Raji (cell line): ENCODE measurements around the gene RFX7.

Experiments used
- POLR2A ChIP-seq: IDR thresholded peaks from 2 replicates; pipeline ENCODE4 v1.6.1; 2011; ENCODE audit warnings: low read depth, low read length, control low read depth; ENCODE audit not compliant: insufficient read depth

Gene RFX7

DNA sequence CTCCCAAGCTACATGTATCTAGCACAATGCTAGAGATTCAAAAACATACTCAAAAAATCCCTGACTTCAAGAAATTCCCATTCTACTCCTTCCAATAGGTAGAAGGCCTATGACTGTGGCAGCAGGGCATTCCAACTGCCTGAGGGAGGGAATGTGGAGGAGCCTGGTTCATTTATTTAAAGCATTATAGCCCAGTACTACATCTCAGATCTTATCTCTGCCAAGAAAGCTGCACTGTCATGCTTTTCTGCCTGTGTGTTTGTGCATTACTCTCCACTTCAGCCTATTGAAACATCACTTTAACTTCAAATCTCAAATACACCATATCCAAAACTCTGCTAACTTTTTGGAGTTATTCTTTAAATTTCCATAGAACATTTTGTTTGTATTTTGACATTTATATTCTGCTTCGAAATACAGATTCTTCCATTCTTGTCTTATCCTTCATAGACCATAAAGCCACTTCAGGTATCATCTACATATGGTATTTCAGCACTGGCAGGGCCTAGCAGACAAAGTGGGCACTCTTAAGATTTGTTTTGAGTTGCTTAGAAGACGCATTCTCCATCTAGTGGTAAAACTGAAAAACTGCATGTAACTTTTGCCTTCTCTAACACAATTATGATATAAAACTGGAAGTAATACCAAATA is 191.2 kb downstream of the RFX7 start:
- TF ChIP-seq POLR2A: no peak

DNA sequence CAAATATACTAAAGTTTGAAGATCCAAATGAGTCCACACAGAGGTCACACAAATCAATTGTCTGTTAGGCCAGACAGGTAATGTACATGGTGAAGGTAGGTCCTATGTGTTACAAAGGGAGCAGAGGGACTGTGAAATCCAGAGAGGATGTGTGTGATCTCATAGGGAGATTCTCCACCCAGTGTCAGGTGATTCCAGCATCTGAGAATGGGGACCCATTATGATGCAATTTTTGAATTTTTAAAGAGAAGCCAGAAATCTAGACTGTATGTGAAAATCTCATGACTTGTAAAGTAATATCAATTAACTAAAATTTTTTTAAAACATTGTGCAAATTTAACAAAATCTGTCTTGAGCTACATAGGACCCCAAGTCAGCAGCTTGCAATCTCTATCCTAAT is 192.0 kb downstream of the RFX7 start:
- TF ChIP-seq POLR2A: no peak

- no peak for TF ChIP-seq POLR2A
Observed at GRCh38 chr15:56049577-56049976, 194.1 kb downstream of the RFX7 start.

DNA sequence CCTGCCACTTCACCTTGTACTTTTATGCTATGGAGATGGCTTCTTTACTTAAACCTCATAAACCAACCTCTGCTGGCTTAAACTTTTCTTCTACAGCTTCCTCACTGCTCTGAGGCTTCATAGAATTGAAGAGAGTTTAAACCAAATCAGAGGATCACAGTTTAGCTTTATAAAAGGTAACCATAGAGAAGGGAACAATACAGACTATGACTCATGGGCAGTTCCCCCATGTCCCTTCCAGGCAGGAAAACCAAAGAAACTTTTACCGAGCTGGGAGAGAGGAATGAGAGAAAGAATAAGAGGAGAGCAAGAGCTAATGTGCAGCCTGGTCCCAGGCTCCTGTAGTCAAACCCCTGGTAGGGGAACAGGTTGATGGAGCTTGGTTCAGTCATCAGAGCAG is 196.3 kb downstream of the RFX7 start:
- TF ChIP-seq POLR2A: no peak

DNA sequence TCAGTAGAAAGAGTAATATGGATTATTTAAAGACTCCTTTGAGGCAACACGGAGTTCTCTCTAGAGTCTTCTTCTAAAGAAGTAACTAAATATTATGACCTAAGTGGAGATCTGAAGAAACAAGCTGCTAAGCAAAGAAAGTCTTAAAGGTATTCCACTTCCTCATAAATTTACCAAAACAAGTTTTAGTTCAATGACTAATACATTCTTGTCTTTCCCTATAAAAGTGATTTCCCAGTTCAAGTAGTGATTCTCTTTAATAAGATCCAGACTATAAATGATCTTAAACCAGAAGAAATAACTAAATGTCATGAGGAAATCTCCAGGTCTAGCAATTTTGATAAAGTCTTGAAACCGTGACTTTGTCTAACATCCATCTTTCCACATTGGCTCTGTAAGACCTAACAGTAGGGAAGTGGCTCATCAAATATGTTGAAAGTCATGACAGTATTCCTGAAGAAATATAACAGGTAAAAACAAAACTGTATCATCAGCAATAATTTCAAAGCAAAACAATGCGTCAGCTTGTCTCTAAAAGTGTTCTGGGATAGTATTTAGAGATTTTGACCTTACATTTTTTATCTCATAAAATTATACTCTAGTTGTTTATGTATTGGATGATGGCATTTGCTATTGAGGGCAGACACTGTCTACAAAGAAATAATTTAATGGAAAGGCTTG is 198.5 kb downstream of the RFX7 start:
- TF ChIP-seq POLR2A: no peak

GRCh38 chr15:56042982-56043980 is 200.4 kb downstream of the RFX7 start:
- no peak for TF ChIP-seq POLR2A

DNA sequence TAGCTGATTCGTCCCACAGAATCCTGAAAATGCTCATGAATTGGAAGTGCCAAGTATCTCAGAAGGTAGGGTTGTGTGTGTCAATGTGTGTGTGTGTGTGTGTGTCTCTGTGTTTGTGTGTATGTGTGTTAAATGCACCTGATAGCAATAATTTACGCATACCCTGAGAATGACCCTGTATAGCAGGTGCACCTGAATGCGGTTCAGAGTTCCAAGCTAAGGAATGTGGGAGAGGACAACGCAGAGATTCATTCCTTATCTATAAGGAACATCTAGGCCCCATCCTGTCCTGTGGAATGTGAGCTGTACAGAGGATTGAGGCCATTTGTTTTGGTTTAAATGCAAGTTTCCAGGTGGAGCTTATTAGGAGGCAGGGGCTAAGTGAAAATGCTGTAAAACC is 201.2 kb downstream of the RFX7 start:
- TF ChIP-seq POLR2A: no peak

GRCh38 chr15:56042031-56042430 is 201.6 kb downstream of the RFX7 start:
- TF ChIP-seq POLR2A: no peak

DNA sequence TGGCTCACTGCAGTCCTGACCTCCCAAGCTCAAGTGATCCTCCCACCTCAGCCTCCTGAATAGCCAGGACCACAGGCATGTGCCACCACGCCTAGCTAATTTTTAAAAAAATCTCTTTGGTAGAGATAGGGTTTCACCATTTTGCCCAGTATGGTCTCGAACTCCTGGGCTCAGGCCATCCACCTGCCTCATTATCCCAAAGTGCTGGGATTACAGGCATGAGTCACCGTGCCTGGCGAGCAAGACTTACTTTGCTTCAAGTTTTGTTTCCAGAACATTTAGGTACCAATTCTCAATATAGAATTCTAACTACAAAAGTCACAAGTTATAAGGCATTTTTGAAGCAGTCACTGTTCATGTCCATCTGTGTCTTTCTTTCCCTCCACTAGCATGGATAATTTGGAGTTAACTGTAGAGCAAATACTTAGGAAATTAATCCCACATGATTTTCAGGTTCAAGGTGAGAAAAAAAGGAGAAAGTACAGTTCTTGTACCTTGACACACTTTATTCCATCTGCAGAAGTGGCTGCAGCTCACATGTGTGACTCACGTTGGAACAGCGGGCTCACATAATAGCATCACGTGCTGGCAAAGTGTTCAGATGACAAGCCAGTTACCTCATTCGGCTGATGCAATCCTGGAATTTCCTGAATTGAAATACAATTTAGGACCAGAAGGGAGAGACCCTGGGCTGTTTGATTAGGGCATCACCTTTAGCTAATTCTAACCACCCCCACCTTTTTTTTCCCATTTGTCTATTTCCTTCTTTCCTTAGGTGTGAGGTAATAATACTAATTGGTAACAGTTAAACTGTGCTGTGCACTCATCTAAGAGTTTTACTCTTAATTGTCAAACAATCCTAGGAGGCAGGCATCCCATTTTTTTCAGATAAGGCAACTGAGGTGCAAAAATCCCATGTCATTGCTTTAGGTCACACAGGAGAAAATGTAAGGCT is 203.3 kb downstream of the RFX7 start:
- TF ChIP-seq POLR2A: no peak

- no peak for TF ChIP-seq POLR2A
Observed at GRCh38 chr15:56038707-56039106, 205.0 kb downstream of the RFX7 start.

DNA sequence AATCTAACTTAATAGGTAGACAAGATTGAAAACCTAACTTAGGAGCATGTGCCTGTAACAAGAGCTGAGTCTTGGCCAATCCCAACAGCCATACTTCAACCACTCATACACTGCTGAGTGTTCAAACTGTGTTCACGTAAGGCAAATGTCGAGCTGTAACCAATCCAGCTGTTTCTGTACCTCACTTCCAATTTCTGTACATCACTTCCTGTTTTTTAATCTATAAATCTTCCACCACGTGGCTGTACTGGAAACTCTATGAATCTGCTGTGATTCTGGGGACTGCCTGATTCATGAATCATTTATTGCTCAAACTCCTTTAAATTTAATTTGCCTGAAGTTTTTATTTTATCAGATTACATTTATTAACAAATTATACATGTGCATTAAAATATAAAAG is 205.7 kb downstream of the RFX7 start:
- no peak for TF ChIP-seq POLR2A
